ENCODE data around the gene OPCML. TPM values are rescaled to one million over a fixed set of nuclear protein-coding genes. Genes with fewer than 3 reads are reported as not detected.

OPCML gene
- polyA plus RNA-seq, 1 donor (not counting 4 experiments of a cell fraction or from before 2014, with no cell fraction given), result 0.04 TPM

GRCh38 chr11:132620423-132620822 lies 911.9 kb downstream of the OPCML start:
- Histone ChIP-seq H2AFZ (ENCODE audit: control insufficient read depth, low read length) (no peak overlapping the region), H3K27me3 (ENCODE audit: control insufficient read depth, extremely low read depth, insufficient read depth, low read length) (no peaks in the 10 kb centered on the region), H3K27ac (ENCODE audit: control insufficient read depth, insufficient read depth, low read length) (no peak overlapping the region), H3K9ac (ENCODE audit: control insufficient read depth, extremely low read depth, insufficient read depth, low read length) (no peak overlapping the region), H3K9me1 (ENCODE audit: control insufficient read depth, extremely low read depth, insufficient read depth, low read length) (no peaks in the 10 kb centered on the region), H3K36me3 (ENCODE audit: control insufficient read depth in 2 of 2, extremely low read depth in 1 of 2, insufficient read depth in 2 of 2, low read length in 2 of 2) (no peaks in the 10 kb centered on the region), H3K79me2 (ENCODE audit: control insufficient read depth, insufficient read depth, low read length) (no peaks in the 10 kb centered on the region), H3K4me3 (ENCODE audit: control insufficient read depth in 2 of 3, extremely low read depth in 1 of 3, insufficient read depth in 2 of 3, low read depth in 1 of 3, low read length in 3 of 3) (no peak overlapping the region), H3K4me1 (ENCODE audit: control insufficient read depth, extremely low read depth, insufficient read depth, low read length) (no peaks in the 10 kb centered on the region), H4K20me1 (ENCODE audit: control insufficient read depth, extremely low read depth, insufficient read depth, low read length) (no peaks in the 10 kb centered on the region), H3K4me2 (ENCODE audit: control insufficient read depth, extremely low read depth, insufficient read depth, low read depth, low read length) (no peak overlapping the region), H3K9me3 (ENCODE audit: control insufficient read depth, low read depth, low read length) (no peaks in the 10 kb centered on the region)
- TF ChIP-seq CTCF (optimal IDR thresholded peaks at IDR 0.05 in 1 of 3, IDR thresholded peaks at IDR 0.05 in 1 of 3, conservative IDR thresholded peaks at IDR 0.05 in 1 of 3; ENCODE audit: extremely low read depth in 1 of 3, insufficient read depth in 2 of 3, low read length in 3 of 3) (no peak), EZH2 (IDR thresholded peaks at IDR 0.05; ENCODE audit: low read length) (no peak)
- DNase-seq (ENCODE audit: low read depth, low spot score), result no peak
- dilution Hi-C loops (cut with MboI; ENCODE audit: extremely low pct_ligation_motif_present, low sequenced_read_pairs), result no loop called here
- no peak for FAIRE-seq

GRCh38 chr11:132610791-132611190 lies 921.5 kb downstream of the OPCML start:
- Histone ChIP-seq H3K9me1 (ENCODE audit: control insufficient read depth, extremely low read depth, insufficient read depth, low read length) (no peaks in the 10 kb centered on the region), H3K36me3 (ENCODE audit: control insufficient read depth in 2 of 2, extremely low read depth in 1 of 2, insufficient read depth in 2 of 2, low read length in 2 of 2) (no peaks in the 10 kb centered on the region), H3K4me3 (ENCODE audit: control insufficient read depth in 2 of 3, extremely low read depth in 1 of 3, insufficient read depth in 2 of 3, low read depth in 1 of 3, low read length in 3 of 3) (no peak overlapping the region), H3K4me1 (ENCODE audit: control insufficient read depth, extremely low read depth, insufficient read depth, low read length) (no peaks in the 10 kb centered on the region), H3K27me3 (ENCODE audit: control insufficient read depth, extremely low read depth, insufficient read depth, low read length) (no peaks in the 10 kb centered on the region), H3K9ac (ENCODE audit: control insufficient read depth, extremely low read depth, insufficient read depth, low read length) (no peak overlapping the region), H3K9me3 (ENCODE audit: control insufficient read depth, low read depth, low read length) (no peaks in the 10 kb centered on the region), H4K20me1 (ENCODE audit: control insufficient read depth, extremely low read depth, insufficient read depth, low read length) (no peaks in the 10 kb centered on the region), H2AFZ (ENCODE audit: control insufficient read depth, low read length) (no peak overlapping the region), H3K79me2 (ENCODE audit: control insufficient read depth, insufficient read depth, low read length) (no peaks in the 10 kb centered on the region), H3K27ac (ENCODE audit: control insufficient read depth, insufficient read depth, low read length) (no peak overlapping the region), H3K4me2 (ENCODE audit: control insufficient read depth, extremely low read depth, insufficient read depth, low read depth, low read length) (no peak overlapping the region)
- no peak for DNase-seq (ENCODE audit: low read depth, low spot score)
- TF ChIP-seq CTCF (optimal IDR thresholded peaks at IDR 0.05 in 1 of 3, IDR thresholded peaks at IDR 0.05 in 1 of 3, conservative IDR thresholded peaks at IDR 0.05 in 1 of 3; ENCODE audit: extremely low read depth in 1 of 3, insufficient read depth in 2 of 3, low read length in 3 of 3), result no peak
- TF ChIP-seq EZH2 (IDR thresholded peaks at IDR 0.05; ENCODE audit: low read length), result no peak
- no peak for FAIRE-seq
- dilution Hi-C loops (cut with MboI; ENCODE audit: extremely low pct_ligation_motif_present, low sequenced_read_pairs), result no loop called here

Measured in keratinocyte (primary cell).